Measurements from ENCODE around the gene PCGF5. TPM values are rescaled to one million over a fixed set of nuclear protein-coding genes. Genes with fewer than 3 reads are reported as not detected.

Gene PCGF5
- polyA plus RNA-seq, 1 of the 3 experiments (the other 2 are of a cell fraction), result 14.5 TPM

- no peak overlapping the region for H2AFZ ChIP-seq (ENCODE audit: low read depth)
- TF ChIP-seq RFX5 (IDR thresholded peaks at IDR 0.05; ENCODE audit: low read length) (no peak), ZBTB33 (IDR thresholded peaks at IDR 0.05; ENCODE audit: borderline replicate concordance, low read depth) (no peak), FOSL2 (IDR thresholded peaks at IDR 0.05; ENCODE audit: borderline replicate concordance, low read depth) (no peak), CHD2 (IDR thresholded peaks at IDR 0.05; ENCODE audit: low read length, partially characterized antibody) (no peak), FOXM1 (IDR thresholded peaks at IDR 0.05; ENCODE audit: low read depth) (no peak), RCOR1 (IDR thresholded peaks at IDR 0.05; ENCODE audit: low read length) (no peak), YY1 (IDR thresholded peaks at IDR 0.05; ENCODE audit: low read depth) (no peak), NFIC (IDR thresholded peaks at IDR 0.05; ENCODE audit: borderline replicate concordance) (no peak), TEAD4 (IDR thresholded peaks at IDR 0.05; ENCODE audit: borderline replicate concordance, insufficient read depth) (no peak), IRF3 (IDR thresholded peaks at IDR 0.05; ENCODE audit: low read depth, low read length) (no peak), GABPA (IDR thresholded peaks at IDR 0.05; ENCODE audit: low read depth) (no peak), MEF2A (IDR thresholded peaks at IDR 0.05; ENCODE audit: borderline replicate concordance, low read depth) (no peak), RXRA (IDR thresholded peaks at IDR 0.05; ENCODE audit: borderline replicate concordance, low read depth) (no peak), NRF1 (IDR thresholded peaks at IDR 0.05; ENCODE audit: low read depth, low read length) (no peak), MAX (IDR thresholded peaks at IDR 0.05; ENCODE audit: low read depth) (no peak), TAF1 (IDR thresholded peaks at IDR 0.05; ENCODE audit: borderline replicate concordance, low read depth, low read length) (no peak), FOXJ3 (CRISPR knock-in tag; IDR thresholded peaks at IDR 0.05) (no peak), SIN3A (IDR thresholded peaks at IDR 0.05; ENCODE audit: borderline replicate concordance, low read depth, low read length) (no peak), EZH2phosphoT487 (IDR thresholded peaks at IDR 0.05; ENCODE audit: borderline replicate concordance, low read depth) (no peak), GATA2 (CRISPR knock-in tag; IDR thresholded peaks at IDR 0.05) (no peak)
- no peak overlapping the region for H3K4me3 ChIP-seq (ENCODE audit: low read depth in 2 of 2, low read length in 1 of 2)
- no peak overlapping the region for H3K9ac ChIP-seq
- peaks cover 0 to 5% of the 10 kb centered on the region in 2 experiments; a peak in 3 of 4 replicates for H3K4me1 ChIP-seq (ENCODE audit: control insufficient read depth in 1 of 2, insufficient read depth in 2 of 2, low read depth in 1 of 2, low read length in 1 of 2)
- ChIA-PET POLR2A (no interaction called here), CTCF (interaction anchor here (0.5 to 1.1 kb wide), 4 partner anchors 11 to 352 kb away, joined by 3 to 6 read pairs (median 4); no protein-coding TSS in a partner anchor)
- no peaks in the 10 kb centered on the region for H4K20me1 ChIP-seq (ENCODE audit: insufficient read depth)
- 79% methylated on average over 5 of the region's 5 CpGs for WGBS (ENCODE audit: low lambda C conversion rate)
- no peak for DNase-seq
- no peaks in the 10 kb centered on the region for H3K27me3 ChIP-seq (ENCODE audit: insufficient read depth)
- H3K9me2 ChIP-seq, result no peaks in the 10 kb centered on the region
- H3K27ac ChIP-seq (ENCODE audit: low read depth in 2 of 2, low read length in 1 of 2), result no peak overlapping the region
- H3K36me3 ChIP-seq (replicated peaks in 1 of 2; ENCODE audit: control insufficient read depth in 1 of 2, insufficient read depth in 2 of 2, low read length in 1 of 2), result no peaks in the 10 kb centered on the region
- H3F3A ChIP-seq (replicated peaks; ENCODE audit: insufficient read depth), result no peaks in the 10 kb centered on the region
- no peak overlapping the region for H3K4me2 ChIP-seq
- no peaks in the 10 kb centered on the region for H3K9me3 ChIP-seq
- H3K79me2 ChIP-seq (ENCODE audit: insufficient read depth), result peaks cover 39% of the 10 kb centered on the region
These were observed 19.9 kb upstream of the PCGF5 start for GRCh38 chr10:91200314-91201212.
